Activated CD8-positive, alpha-beta memory T cell treated with anti-CD3 and anti-CD28 coated beads for 1 hour (primary cell): ENCODE results near the gene LCLAT1.

Experiments
- DNase-seq, 2 donors: peaks; one replicate each; pipeline ENCODE4 v3.0.0-alpha.2; 2020; ENCODE audit warnings: low read depth in 1 of 2; ENCODE audit errors: extremely low read depth in 1 of 2

The LCLAT1 gene

GRCh38 chr2:30447149-30448045 is at the start of gene LCLAT1:
Gene LCLAT1, plus strand, starts transcription at chr2:30447246. Its CDS starts 78,345 bp downstream, at chr2:30525591.
- DNase-seq = peak; percentile 60 to 73

DNA sequence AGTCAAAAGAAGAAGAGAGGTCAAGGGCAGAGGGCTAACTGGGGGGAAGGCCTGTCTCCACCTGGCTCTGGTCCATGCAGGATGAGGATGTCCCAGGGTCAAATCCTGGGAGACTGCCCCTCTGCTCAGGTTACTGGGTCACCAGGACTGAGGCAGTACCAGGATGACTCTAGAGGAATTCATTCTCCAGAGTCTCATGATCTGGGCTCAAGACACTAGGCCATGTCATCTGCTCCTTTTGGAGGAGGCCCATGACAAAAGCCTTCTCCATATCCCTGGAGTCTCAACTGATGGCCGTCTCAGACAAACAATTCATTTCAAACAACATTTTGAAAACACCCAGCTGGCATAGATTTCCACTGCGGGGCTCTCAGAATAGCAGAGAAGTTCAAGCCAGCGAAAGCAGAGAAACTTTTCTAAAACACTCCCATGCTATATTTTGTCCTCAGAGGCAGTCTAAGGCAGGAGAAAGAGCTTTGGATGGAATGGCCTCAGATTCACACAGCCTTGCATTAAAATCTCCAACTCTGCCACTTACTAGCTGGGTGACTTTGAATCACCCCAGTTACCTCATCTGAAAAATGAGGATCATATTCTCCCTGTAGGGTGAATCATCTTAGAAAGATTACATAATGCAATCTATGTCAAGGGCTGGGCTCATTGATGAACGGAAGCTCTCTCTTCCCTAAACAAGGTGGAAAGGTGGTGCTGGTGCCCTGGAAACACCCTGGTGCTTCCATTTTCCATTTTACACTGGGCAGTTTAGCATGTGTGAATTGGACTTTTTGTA is 48.8 kb upstream of the LCLAT1 start:
- DNase-seq = no peak

DNA sequence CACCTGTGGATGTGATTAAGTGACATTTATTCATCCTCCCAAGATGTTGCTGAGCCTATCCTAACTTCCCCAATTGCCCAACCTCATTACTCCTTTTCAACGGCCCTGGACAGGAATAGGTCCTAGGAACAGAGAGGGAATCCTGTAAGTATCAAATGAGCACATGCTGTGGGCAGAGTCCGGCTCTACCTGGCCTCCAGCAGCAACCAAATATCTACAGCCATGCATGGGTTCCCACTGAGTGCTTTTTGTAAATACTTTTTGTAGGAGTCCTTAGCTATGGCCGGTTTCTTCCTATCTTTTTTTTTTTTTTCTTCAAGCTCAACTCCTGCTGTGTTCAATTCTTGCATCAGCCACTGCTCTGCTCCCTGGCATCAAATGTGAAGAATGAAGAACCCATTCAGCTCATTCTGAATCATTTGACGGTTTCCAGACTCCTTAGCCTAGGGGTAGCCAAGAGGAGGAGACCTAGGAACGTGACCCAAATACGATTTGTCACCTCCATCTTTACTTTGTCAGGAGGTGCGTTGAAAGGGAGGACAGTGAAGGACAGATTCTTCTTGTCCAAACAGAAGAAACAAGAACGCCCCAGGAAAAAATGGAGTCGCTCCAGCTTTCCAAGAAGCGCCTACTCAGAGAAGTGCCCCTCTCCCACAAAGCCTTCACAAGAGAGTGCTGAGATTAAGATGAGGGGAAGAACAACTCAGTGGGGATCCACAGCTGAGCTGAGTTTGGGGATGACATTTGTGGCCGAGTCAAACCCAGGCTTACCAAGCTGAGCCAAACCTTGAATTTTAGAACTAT is 46.7 kb upstream of the LCLAT1 start:
- DNase-seq = no peak

- DNase-seq = no peak
These were observed 44.4 kb upstream of the LCLAT1 start for GRCh38 chr2:30402441-30403182.

DNA sequence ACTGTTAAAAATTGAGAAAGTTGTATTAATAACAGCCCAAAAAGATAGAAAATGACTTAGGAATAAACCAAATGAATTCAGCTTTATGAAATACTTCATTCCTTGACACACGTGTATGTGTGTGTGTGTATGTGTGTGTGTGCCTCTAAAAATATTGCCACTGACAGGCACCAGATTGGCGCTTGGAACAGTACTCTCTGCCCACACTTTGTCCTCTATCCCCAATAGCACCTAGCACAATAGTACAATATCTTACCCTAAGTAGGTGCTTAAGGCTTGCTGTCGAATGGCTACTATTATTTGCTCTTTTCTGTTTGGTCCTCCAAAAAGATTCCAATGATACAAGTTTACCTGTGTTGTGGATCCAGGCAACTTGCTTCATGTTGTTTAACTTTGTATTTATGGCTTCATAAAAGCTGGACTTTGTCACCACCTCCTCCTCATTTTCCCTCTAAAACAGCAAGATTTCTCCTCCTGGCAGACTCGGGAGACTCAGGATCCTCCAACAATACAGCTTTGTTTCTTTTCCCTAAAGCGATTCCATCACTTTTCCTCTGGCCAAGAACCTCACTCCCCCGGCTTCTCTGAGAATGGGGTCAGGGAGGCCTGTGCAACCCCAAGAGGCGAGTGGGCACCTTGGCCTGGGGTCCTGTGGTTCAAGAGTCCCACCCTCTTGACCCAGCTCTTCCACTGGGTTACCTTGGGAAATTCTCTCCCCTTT is 43.3 kb upstream of the LCLAT1 start:
- no peak for DNase-seq

DNA sequence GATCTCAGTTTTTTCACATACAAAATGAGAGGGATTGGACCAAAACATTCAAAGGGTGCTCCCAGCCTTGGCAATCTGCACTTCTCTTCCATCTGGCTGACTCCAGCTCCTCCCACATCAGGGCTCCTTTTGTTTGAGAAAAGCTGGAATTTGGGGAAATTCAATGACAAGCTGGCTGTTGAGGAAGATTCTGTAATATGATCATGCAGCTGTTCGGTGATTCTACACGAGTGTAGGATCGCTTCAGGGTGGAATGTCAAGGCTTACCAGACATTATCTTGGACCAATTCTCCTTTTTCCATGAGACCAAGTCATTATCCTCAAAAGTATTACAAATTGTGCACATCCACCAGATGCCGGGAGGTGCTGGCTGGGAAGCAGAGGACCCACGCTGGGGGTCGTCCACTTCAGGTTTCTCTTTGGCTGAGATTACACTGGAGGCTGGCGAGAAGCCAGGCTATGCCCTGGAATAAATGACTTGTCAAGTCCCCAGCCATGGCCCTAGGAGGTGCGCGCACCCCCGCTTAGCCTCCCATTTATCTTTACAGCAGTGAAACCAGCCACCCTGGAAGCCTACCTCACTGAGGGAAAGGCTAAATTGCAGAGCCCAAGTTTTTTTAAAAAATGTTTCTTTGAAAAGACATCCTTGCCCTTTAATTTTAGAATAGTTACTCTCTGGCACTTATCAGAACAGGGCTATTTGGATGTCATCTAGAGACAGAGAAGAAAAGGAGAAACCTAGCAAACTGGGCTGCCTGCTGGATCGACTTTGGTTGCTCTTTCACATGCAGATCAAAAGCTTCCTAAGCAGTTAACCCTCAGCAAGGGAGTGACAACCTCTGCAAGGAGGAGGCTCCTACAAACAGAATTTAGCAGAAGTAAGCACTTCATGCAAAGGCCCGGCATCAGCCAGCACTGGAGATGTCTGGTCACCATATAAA is 42.5 kb upstream of the LCLAT1 start:
- DNase-seq = no peak

DNA sequence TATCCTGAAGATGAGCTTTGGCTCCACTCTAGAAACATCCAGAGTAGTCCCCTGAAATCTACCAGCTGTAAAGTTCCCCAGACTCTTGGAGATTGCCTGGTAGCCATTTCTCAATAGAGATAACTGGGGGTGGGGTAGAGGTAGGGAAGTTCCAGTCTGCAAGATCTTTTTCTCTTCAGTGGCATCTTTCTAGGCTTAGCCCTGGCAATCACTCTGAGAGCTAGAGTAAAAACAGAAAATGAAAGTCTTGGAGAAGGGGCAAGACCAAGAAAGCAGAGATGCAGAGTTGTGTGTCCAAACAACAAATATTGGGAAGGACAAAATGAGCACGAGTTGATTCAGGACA is 41.8 kb upstream of the LCLAT1 start:
- no peak for DNase-seq

GRCh38 chr2:30406853-30407252 is 40.2 kb upstream of the LCLAT1 start:
- no peak for DNase-seq

GRCh38 chr2:30408961-30409387 is 38.1 kb upstream of the LCLAT1 start:
- no peak for DNase-seq

DNA sequence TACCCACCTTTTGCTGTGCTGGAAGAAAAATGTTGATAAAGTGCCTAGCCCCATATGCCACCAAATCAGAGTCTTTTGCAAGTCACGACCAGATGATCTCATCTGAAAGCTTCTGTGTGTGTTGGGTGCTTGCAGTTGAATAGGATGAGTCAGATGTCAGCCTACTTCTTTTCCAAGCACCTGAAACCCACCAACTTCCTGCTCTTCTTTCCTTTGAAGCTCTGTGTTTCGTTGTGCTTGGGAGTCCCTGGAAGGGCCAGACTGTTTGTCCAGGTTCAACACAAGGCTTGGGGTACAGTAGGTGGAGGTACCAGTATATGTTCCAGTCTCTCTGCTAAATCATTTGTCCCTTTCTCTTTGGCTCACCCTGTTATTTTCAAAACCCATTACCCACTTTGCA is 36.8 kb upstream of the LCLAT1 start:
- DNase-seq = no peak

- DNase-seq = no peak
These were observed 34.9 kb upstream of the LCLAT1 start for GRCh38 chr2:30412047-30412683.

DNA sequence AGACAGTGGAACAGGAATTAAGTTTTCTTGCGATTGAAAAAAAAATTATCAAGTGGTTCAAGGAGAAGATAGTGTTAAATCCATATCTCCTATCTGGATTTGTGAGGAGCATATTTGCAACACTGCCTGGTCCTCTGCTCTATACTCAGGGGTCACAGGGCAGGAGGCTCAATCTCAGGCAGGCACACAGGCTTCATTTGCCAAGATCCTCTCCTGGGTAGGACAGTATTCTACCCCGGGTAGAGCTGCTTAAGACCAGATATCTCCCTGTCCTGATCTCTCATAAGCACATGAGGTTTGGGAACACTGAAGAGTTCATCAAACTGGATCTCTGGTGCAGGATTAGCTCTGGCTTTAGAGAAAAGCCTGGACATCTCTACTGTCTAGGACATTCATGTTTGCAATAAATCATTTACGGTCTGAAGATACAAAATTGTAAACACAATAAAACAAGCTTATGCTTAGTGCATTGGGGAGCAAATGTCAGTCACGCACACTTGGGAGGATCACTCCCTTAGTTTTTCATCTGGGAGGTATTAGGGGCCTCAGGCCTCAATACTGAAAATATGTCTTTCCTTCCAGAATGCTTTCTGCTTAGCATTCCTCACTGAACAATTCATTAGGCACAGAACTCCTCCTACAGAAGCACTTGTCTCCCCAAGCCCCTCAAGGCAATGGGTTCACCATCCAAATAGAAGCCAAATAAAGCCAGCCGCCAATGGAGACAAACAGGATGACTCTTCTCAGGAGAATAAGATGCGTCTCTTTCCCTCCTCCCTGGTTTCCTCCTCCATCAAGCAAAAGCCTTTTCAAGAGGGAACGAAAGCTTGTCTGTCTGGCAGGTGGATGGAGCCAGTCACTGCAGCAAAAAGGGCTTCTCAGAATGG is 34.1 kb upstream of the LCLAT1 start:
- DNase-seq = no peak

DNA sequence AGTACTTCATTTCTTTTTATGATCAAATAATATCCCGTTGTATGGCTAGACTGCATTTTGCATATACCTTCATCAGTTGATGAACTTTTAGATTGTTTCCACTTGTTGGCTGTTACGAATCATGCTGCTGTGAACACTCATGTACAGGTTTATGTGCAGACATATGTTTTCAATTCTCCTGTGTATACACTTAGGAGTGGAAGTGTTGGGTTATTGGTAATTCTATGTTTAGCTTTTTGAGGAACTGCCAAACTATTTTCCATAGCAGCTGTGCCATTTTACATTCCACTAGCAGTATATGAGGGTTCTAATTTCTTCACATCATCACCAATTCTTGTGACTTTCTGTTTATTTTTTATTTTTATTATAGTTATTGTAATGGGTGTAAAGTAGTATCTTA is 32.1 kb upstream of the LCLAT1 start:
- DNase-seq = no peak

GRCh38 chr2:30417253-30417652 is 29.8 kb upstream of the LCLAT1 start:
- DNase-seq = no peak

- no peak for DNase-seq
These were observed 25.9 kb upstream of the LCLAT1 start for GRCh38 chr2:30421026-30421603.

DNA sequence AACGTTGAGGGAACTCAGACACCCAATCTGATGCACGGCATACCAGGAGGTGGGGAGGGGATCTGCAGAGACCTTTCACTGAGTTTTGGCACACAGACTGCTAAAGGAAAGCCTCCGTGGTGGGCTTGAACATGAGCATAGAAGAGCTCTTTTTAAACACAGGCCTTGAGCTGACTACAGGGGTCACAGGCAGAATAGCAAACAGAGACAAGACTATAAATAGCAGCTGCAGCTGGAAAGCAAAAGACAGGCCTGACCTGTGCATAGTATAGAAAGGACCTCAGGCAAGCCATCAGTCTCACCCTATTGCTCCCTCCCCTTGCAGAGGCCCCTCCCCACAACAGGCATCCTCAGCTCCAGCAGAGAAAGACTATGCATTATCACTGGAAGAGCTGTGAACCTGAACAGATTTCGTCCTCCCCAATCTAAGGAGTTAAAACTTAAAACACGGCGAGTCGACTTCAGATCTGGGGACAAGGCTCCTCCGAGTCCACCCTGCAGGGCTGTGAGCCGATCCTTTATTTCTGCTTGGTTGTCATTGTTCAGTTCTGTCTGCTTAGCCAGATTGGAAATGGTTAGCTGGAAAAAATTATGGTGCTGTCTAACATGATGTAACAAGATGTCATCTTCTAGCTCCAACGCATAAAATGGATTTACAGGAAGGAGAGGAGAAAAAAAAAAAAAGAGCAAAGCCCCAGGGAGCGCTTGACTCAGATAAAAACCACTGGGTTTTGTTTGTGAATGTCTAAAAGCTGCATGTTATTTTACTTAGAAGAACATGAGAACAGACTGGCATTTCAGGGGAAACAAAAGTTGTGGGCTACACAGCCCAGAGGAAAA is 25.2 kb upstream of the LCLAT1 start:
- peak in 1 of 2 donors; percentile 3 for DNase-seq
